Spleen (tissue), 11 donors: ENCODE data around the gene RPLP1. TPM values are rescaled to one million over a fixed set of nuclear protein-coding genes. Genes with fewer than 3 reads are reported as not detected.

Experiments used
- DNase-seq: peaks from one replicate; pipeline ENCODE4 v3.0.0-alpha.2; 2020
- H3K27ac ChIP-seq, 8 donors: fragments of 200-600 bp; sonication (generic) in 7 of 8; 1 replicate in 4 of 8; 2 replicates in 4 of 8; pipeline versions ENCODE4 v1.5.0 to v1.8.0; 2016 to 2021; ENCODE audit warnings: inconsistent platforms in 4 of 8, mild to moderate bottlenecking in 4 of 8, moderate library complexity in 1 of 8
- H3K27me3 ChIP-seq, 7 donors: fragments of 200-600 bp; sonication (generic) in 6 of 7; replicated peaks in 1 of 7; 1 replicate in 4 of 7; 2 replicates in 3 of 7; pipeline versions ENCODE4 v1.5.0 to v1.8.0; 2016 to 2021; ENCODE audit warnings: inconsistent platforms in 3 of 7, mild to moderate bottlenecking in 1 of 7
- H3K36me3 ChIP-seq, 6 donors: fragments of 200-600 bp; sonication (generic) in 5 of 6; 1 replicate in 4 of 6; 2 replicates in 2 of 6; pipeline versions ENCODE4 v1.5.0 to v1.8.0; 2016 to 2021; ENCODE audit warnings: inconsistent platforms in 2 of 6
- H3K4me1 ChIP-seq, 6 donors: fragments of 200-600 bp; sonication (generic) in 5 of 6; 1 replicate in 3 of 6; 2 replicates in 3 of 6; pipeline versions ENCODE4 v1.5.0 to v1.8.0; 2016 to 2021; ENCODE audit warnings: inconsistent platforms in 3 of 6
- H3K4me3 ChIP-seq, 8 donors: fragments of 200-600 bp; sonication (generic) in 7 of 8; 1 replicate in 4 of 8; 2 replicates in 4 of 8; pipeline versions ENCODE4 v1.5.0 to v1.8.0; 2016 to 2021; ENCODE audit warnings: inconsistent platforms in 4 of 8, mild to moderate bottlenecking in 4 of 8, moderate library complexity in 2 of 8
- H3K9me3 ChIP-seq, 8 donors: fragments of 200-600 bp; sonication (generic) in 7 of 8; 1 replicate in 4 of 8; 2 replicates in 4 of 8; pipeline versions ENCODE4 v1.5.0 to v1.8.0; 2016 to 2021; ENCODE audit warnings: inconsistent platforms in 4 of 8
- POLR2A ChIP-seq, 3 donors: fragments of 450-650 bp; IDR thresholded peaks; one replicate each; pipeline ENCODE4 v1.5.1; 2017; ENCODE audit warnings: antibody characterized with exemption in 3 of 3, mild to moderate bottlenecking in 1 of 3
- POLR2AphosphoS5 ChIP-seq, 3 donors: sonication (generic); formaldehyde crosslinking; IDR thresholded peaks; one replicate each; pipeline ENCODE4 v1.5.1; 2017; ENCODE audit warnings: antibody characterized with exemption in 3 of 3
- WGBS, 5 donors: extraction: QIAGEN DNeasy Blood & Tissue Kit in 3 of 5; methylation state at CpG; one replicate each; pipeline versions ENCODE4 v1.1.5 to v1.1.7; 2013 to 2018; 5-methylcytosine and 5-hydroxymethylcytosine counted together
- intact Hi-C: fragments of 100-400 bp; cut with DNase I; formaldehyde crosslinking; loops from one replicate; pipeline ENCODE4 v1.15.0; 2023; ENCODE audit warnings: low total_unique reads
- polyA plus RNA-seq, 3 donors: library from polyadenylated mRNA; stranded (reverse); fragments of 200-250 nt; gene quantifications; one replicate each; pipeline ENCODE4 v1.2.1, GENCODE V29; 2013
- total RNA-seq, 7 donors: library from RNA; depleted of rRNA in 3 of 7; stranded (reverse); fragments of >200 nt in 3 of 7; fragmentation: NEBNext Ultra II Directional in 4 of 7; extraction: Animal tissue kit (Norgen Biotek cat#: 25700) in 4 of 7; gene quantifications; one replicate each; pipeline versions ENCODE4 v1.1.0 to v1.2.1, GENCODE V29; 2016 to 2021
- TF ChIP-seq, protein P1 (sequence below), 11 experiments: fragments of 200-600 bp in 7 of 11; fragments of 450-650 bp in 4 of 11; sonication (generic) in 4 of 11; IDR thresholded peaks in 8 of 11; conservative IDR thresholded peaks in 3 of 11; 1 replicate in 7 of 11; 2 replicates in 4 of 11; pipeline versions ENCODE4 v1.4.0 to v1.8.0; 2016 to 2021; ENCODE audit warnings: antibody characterized with exemption in 11 of 11, inconsistent platforms in 4 of 11, mild to moderate bottlenecking in 1 of 11
- donor health status: healthy with polysubstance abuse.
- donor health status: DM: no; HTN: no; CAD: no; lungs with moderate emphysema.
- donor health status: DM: no; HTN: no; CAD: no.
- donor health status: Bipolar disorder and iron deficiency.
- donor health status: healthy.
- donor health status: DM: no; HTN: no; CAD: no.
- donor health status: DM: yes; HTN: yes; CAD: no.

The RPLP1 gene
- total and polyA plus RNA-seq, 10 donors, result 439 to 3,995 (median 1,492) TPM

GRCh38 chr15:69484837-69485236, 32.2 kb downstream of the RPLP1 start:
- no peaks in the 10 kb centered on the region for H3K36me3 ChIP-seq
- 47 to 72% (median 58%) methylated on average over 6 of the region's 6 CpGs for WGBS, 5 donors
- H3K9me3 ChIP-seq, result peaks cover 0 to 18% (median 6%) of the 10 kb centered on the region in 8 donors
- TF ChIP-seq POLR2A (IDR thresholded peaks at IDR 0.05) (no peak), POLR2AphosphoS5 (IDR thresholded peaks at IDR 0.05) (no peak)
- H3K27me3 ChIP-seq, result no peaks in the 10 kb centered on the region
- intact Hi-C loops, result no loop called here
- H3K4me1 ChIP-seq, result peaks cover 0 to 6% (median 0%) of the 10 kb centered on the region in 6 donors
- no peak overlapping the region for H3K4me3 ChIP-seq
- no peak for DNase-seq
- no peak overlapping the region for H3K27ac ChIP-seq

- H3K9me3 ChIP-seq, result peaks cover 0 to 17% (median 5%) of the 10 kb centered on the region in 8 donors
- H3K36me3 ChIP-seq, result no peaks in the 10 kb centered on the region
- peaks cover 0 to 10% (median 0%) of the 10 kb centered on the region in 6 donors for H3K4me1 ChIP-seq
- no peak overlapping the region for H3K27ac ChIP-seq
- 89 to 95% (median 90%) methylated on average over 3 of the region's 3 CpGs for WGBS, 5 donors
- DNase-seq, result no peak
- TF ChIP-seq, protein P1, sequence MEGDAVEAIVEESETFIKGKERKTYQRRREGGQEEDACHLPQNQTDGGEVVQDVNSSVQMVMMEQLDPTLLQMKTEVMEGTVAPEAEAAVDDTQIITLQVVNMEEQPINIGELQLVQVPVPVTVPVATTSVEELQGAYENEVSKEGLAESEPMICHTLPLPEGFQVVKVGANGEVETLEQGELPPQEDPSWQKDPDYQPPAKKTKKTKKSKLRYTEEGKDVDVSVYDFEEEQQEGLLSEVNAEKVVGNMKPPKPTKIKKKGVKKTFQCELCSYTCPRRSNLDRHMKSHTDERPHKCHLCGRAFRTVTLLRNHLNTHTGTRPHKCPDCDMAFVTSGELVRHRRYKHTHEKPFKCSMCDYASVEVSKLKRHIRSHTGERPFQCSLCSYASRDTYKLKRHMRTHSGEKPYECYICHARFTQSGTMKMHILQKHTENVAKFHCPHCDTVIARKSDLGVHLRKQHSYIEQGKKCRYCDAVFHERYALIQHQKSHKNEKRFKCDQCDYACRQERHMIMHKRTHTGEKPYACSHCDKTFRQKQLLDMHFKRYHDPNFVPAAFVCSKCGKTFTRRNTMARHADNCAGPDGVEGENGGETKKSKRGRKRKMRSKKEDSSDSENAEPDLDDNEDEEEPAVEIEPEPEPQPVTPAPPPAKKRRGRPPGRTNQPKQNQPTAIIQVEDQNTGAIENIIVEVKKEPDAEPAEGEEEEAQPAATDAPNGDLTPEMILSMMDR (IDR thresholded peaks at IDR 0.05 in 8 of 11, conservative IDR thresholded peaks at IDR 0.05 in 3 of 11), result no peak
- TF ChIP-seq POLR2AphosphoS5 (IDR thresholded peaks at IDR 0.05), result no peak
- no peak for TF ChIP-seq POLR2A (IDR thresholded peaks at IDR 0.05)
- H3K4me3 ChIP-seq, result no peak overlapping the region
- H3K27me3 ChIP-seq, result no peaks in the 10 kb centered on the region
- intact Hi-C loops, result no loop called here
Measured at GRCh38 chr15:69486481-69487110, 34.0 kb downstream of the RPLP1 start.

GRCh38 chr15:69489073-69489571, 36.5 kb downstream of the RPLP1 start:
- intact Hi-C loops, result no loop called here
- H3K4me1 ChIP-seq, result peaks cover 0 to 10% (median 0%) of the 10 kb centered on the region in 6 donors
- 69 to 87% (median 83%) methylated on average over 3 of the region's 3 CpGs for WGBS, 5 donors
- no peaks in the 10 kb centered on the region for H3K36me3 ChIP-seq
- H3K27me3 ChIP-seq, result no peaks in the 10 kb centered on the region
- DNase-seq, result no peak
- no peak overlapping the region for H3K27ac ChIP-seq
- TF ChIP-seq, protein P1 (IDR thresholded peaks at IDR 0.05 in 8 of 11, conservative IDR thresholded peaks at IDR 0.05 in 3 of 11), result no peak
- TF ChIP-seq POLR2AphosphoS5 (IDR thresholded peaks at IDR 0.05) (no peak), POLR2A (IDR thresholded peaks at IDR 0.05) (no peak)
- no peak overlapping the region for H3K4me3 ChIP-seq
- peaks cover 0 to 17% (median 8%) of the 10 kb centered on the region in 8 donors for H3K9me3 ChIP-seq

DNA sequence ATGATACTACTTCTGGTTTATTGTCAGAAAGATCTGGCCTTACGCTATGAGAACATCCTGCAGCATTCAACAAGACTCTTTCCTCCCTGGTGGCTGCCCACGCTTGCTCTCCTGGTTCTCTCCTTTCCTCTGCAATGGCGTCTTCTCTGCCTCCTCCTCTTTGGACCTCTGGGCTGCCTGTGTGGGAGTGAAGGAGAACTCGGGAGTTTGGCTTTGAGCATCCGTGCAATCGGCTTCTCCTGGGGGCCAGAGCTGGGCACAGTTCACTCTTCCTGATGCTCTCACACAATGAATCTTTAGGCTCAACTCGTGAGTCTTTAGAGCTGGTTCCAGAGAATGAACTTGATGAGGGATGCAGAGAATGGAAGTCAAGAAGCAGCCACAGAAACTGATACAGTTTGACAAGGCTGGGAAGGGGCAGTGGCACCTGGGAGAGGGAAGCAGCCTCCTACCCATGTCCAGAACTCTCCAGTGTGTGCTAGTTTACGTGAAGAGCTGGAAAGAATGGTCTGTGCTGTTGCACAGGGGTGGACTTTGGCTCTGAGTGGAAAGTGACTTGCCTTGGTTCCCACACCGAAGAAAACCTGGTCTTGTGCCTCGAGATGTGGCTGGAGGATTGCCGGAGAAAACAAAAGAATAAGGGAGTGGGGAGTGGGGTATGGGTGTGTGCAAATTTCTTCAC, 37.9 kb downstream of the RPLP1 start:
- intact Hi-C loops, result no loop called here
- Histone ChIP-seq H3K36me3 (no peaks in the 10 kb centered on the region), H3K9me3 (peaks cover 0 to 14% (median 8%) of the 10 kb centered on the region in 8 donors), H3K4me3 (no peak overlapping the region), H3K4me1 (peaks cover 0 to 5% (median 0%) of the 10 kb centered on the region in 6 donors), H3K27me3 (no peaks in the 10 kb centered on the region), H3K27ac (no peak overlapping the region)
- WGBS, 5 donors, result 76 to 84% (median 80%) methylated on average over 11 of the region's 11 CpGs
- TF ChIP-seq, protein P1 (IDR thresholded peaks at IDR 0.05 in 8 of 11, conservative IDR thresholded peaks at IDR 0.05 in 3 of 11), result no peak
- TF ChIP-seq POLR2AphosphoS5 (IDR thresholded peaks at IDR 0.05), result no peak
- TF ChIP-seq POLR2A (IDR thresholded peaks at IDR 0.05), result no peak
- no peak for DNase-seq
